ENCODE measurements around the gene CXCL17.
A peak's percentile ranks its signal among the peaks of the same experiment; 100 is the strongest.

Gene CXCL17

DNA sequence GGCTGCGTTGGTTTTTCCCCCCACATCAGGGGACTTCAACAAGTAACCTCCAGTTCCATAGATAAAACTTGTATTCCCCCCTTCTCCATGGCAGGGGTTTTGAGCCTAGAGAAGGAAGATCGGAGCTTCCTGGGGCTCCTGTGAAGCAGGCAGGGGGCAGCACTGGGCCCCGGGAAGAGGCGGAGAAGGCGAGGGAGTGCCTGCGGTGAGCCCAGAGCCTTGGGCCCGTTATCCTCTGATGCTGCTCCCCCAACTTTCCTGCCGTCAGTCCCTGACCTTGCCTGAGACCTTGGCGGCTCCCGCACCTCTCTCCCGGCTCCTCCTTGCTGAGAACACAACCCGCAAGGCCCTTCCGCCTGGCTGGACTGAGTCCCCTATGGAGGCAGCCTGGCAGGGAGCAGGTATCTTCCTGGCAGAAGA, 18.0 kb downstream of the CXCL17 start:
- Histone ChIP-seq H3K4me3 (no peak overlapping the region), H3K9ac (no peak overlapping the region), H3K4me1 (peaks cover 29 to 52% (median 42%) of the 10 kb centered on the region in 10 experiments), H3K27ac (no peak overlapping the region), H3K9me3 (replicated peaks in 1 of 11) (0 out of 22 replicates have a peak, but pooled peaks cover 0 to 4% (median 0%) of the 10 kb centered on the region in 11 experiments), H4K20me1 (peaks cover 0 to 23% (median 16%) of the 10 kb centered on the region in 11 experiments; a peak in 12 of 22 replicates), H3K27me3 (no peaks in the 10 kb centered on the region), H3K4me2 (peak overlapping the region in 4 of 11 experiments; percentile 83 to 99 (median 96); a peak in 1 of 22 replicates), H3K36me3 (no peaks in the 10 kb centered on the region)
- TF ChIP-seq Cebpa-rat (IDR thresholded peaks at IDR 0.05): no peak

DNA sequence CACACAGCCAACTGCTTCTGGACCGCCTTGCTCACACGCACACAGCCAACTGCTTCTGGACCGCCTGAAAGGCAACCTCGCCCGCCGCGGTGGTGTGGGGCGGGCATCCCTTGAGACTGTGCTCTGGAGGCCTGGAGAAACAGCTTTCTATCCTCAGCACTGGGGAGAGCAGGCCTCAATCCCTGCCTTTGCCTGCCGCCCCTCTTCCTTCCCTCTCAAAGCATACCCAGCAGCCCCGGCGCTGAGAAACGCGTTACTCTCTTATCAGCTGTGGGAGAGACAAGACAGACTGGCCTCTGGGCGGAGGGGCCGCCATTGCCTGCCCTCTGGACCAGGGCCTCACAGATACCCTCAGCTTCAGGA, 18.4 kb downstream of the CXCL17 start:
- H3K36me3 ChIP-seq: no peaks in the 10 kb centered on the region
- H3K27ac ChIP-seq: peak overlapping the region in 4 of 11 experiments; percentile 75 to 88 (median 80); a peak in 3 of 22 replicates
- H3K4me1 ChIP-seq: peaks cover 29 to 56% (median 46%) of the 10 kb centered on the region in 10 experiments
- H3K4me2 ChIP-seq: peak overlapping the region; percentile 83 to 99 (median 96)
- H3K9ac ChIP-seq: peak overlapping the region in 1 of 11 experiments; percentile 83; a peak in 2 of 22 replicates
- peak overlapping the region in 6 of 10 experiments; percentile 67 to 80 (median 76); a peak in 8 of 20 replicates for H3K4me3 ChIP-seq
- H4K20me1 ChIP-seq: peaks cover 0 to 24% (median 16%) of the 10 kb centered on the region in 11 experiments; a peak in 12 of 22 replicates
- 0 out of 22 replicates have a peak, but pooled peaks cover 0 to 4% (median 0%) of the 10 kb centered on the region in 11 experiments for H3K9me3 ChIP-seq (replicated peaks in 1 of 11)
- TF ChIP-seq Cebpa-rat (IDR thresholded peaks at IDR 0.05): no peak
- no peaks in the 10 kb centered on the region for H3K27me3 ChIP-seq

DNA sequence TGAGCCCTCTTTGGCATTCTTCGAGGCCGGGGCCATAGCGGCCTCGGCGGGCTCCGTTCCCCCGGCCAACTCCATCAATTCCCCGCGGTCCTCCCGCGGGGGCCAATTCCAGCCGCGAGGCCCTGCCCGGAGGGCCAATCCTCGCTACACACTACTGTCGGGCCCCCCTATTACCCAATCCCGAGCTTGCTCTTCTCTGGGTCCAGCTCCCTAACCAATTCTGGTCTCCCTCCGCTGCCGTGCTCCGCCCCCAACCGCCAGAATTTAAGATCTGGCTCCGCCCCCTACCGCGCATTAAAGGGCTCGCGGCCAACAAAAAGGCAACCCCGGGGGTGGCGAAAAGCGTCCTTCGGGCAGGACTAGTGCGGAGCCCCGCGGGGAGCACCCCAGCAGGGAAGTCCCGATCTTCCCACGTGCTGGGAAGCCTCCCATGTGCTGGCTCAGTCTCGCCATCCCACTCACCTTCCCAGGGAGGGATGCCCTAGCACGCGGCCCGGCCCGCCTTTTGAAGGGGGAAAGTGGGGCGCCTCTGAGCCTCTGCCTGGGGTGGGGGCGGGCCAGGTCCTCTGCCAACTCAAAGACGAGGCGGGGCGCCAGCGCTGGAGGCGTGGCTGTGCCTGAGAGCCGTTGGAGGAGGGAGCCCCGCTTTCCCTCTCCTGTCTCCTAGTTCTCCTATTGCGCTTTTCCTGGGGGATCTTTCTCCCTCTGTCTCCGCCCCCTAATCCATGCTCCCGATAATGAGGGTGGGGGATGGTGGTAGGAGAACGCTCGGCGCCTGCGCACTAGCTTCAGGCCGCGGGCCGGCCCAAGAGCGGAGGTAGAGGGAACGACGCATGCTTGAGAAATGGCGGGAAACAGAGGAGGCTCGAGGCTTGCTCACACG, 19.0 kb downstream of the CXCL17 start:
- Histone ChIP-seq H4K20me1 (peaks cover 0 to 29% (median 16%) of the 10 kb centered on the region in 11 experiments; a peak in 12 of 22 replicates), H3K27ac (peak overlapping the region in 10 of 11 experiments; percentile 20 to 88 (median 77); a peak in 18 of 22 replicates), H3K9me3 (replicated peaks in 1 of 11) (0 out of 22 replicates have a peak, but pooled peaks cover 0 to 4% (median 0%) of the 10 kb centered on the region in 11 experiments), H3K4me1 (peaks cover 29 to 59% (median 49%) of the 10 kb centered on the region in 10 experiments), H3K9ac (peak overlapping the region; percentile 58 to 86 (median 80); a peak in 21 of 22 replicates), H3K4me3 (peak overlapping the region; percentile 64 to 87 (median 78)), H3K4me2 (peak overlapping the region; percentile 83 to 99 (median 96)), H3K36me3 (peaks cover 0 to 2% (median 0%) of the 10 kb centered on the region in 11 experiments; a peak in 2 of 22 replicates), H3K27me3 (no peaks in the 10 kb centered on the region)
- peak in 2 of 11 experiments; percentile 24 to 29; a peak in 1 of 22 replicates for TF ChIP-seq Cebpa-rat (IDR thresholded peaks at IDR 0.05)

DNA sequence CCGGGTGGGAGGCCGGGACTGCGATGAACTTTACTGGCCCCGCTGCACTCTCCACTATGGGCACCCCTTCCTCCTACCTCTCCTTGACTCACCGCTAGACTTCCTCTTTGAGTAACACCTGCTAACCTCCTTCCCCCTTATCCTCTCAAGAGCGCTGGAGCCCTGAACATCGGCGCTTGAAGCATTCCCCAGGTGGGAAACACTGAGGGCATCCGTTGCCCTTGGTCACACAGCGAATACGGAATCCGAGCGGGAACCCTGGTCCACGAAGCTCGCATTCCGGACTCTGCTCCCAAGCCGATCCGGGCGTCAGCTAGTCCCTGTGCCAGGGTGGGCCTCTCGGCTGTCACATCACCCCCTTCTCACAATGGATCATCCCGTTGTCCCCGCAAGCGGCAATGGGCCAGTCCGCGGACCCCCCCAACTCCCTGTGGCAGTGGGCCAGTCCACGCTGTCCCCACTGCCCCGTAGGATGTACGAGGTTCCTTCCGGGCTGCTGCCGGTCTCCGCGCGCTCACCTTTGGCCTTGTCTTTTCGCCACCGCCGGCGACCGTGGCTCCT, 19.8 kb downstream of the CXCL17 start:
- peak overlapping the region in 10 of 11 experiments; percentile 20 to 88 (median 77); a peak in 18 of 22 replicates for H3K27ac ChIP-seq

DNA sequence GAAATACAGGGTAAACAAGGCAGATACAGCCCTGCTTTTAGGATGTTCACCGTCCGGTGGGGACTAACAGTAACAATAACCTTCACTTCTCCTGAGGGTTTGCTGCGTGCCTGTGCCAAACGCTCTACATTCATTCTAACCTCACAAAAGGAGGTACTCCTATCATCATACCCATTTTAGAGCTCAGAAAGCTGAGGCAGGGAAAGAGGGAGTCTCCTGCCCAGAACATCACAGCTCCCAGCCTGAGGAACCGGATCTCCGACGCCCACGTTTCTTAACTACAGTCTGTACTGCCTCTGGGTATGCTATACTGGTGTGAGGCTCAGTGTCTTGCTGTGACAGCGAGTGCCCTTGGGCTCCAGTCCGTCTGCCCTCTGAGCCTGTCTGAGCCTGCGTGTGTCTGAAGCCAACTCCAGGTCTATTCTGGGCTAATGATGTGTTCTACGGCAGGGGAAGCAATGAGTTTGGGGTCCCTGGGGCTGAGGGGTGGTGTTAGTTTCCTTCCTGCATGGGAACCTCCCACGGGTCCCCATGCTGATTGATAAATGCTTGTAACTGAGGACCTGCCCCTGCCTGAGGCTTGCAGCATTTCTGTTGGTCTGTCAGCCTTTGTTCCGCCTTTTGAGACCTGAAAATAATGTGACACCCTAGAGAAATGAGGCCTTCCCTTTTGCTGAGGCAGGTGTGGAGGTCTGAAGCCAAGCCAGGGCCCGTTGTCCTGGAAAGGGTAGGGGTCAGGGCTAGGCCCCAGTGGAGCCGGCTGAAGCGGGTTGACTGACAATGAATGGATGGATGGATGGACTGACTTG, 20.4 kb downstream of the CXCL17 start:
- Histone ChIP-seq H3K4me1 (peaks cover 29 to 59% (median 49%) of the 10 kb centered on the region in 10 experiments), H3K27me3 (no peaks in the 10 kb centered on the region), H3K4me3 (peak overlapping the region; percentile 64 to 87 (median 78)), H3K9ac (peak overlapping the region; percentile 58 to 86 (median 80); a peak in 21 of 22 replicates), H3K27ac (peak overlapping the region in 9 of 11 experiments; percentile 50 to 88 (median 79); a peak in 17 of 22 replicates), H3K36me3 (peaks cover 0 to 15% (median 9%) of the 10 kb centered on the region in 11 experiments; a peak in 9 of 22 replicates), H3K9me3 (replicated peaks in 1 of 11) (0 out of 22 replicates have a peak, but pooled peaks cover 0 to 4% (median 0%) of the 10 kb centered on the region in 11 experiments), H3K4me2 (peak overlapping the region; percentile 83 to 99 (median 96)), H4K20me1 (peaks cover 0 to 29% (median 16%) of the 10 kb centered on the region in 11 experiments; a peak in 12 of 22 replicates)
- no peak for TF ChIP-seq Cebpa-rat (IDR thresholded peaks at IDR 0.05)

More for the DNA sequence above, 19.8 kb downstream of the CXCL17 start:
- H3K27me3 ChIP-seq: no peaks in the 10 kb centered on the region
- no peak for TF ChIP-seq Cebpa-rat (IDR thresholded peaks at IDR 0.05)
- H3K4me2 ChIP-seq: peak overlapping the region; percentile 83 to 99 (median 96)
- peaks cover 29 to 59% (median 49%) of the 10 kb centered on the region in 10 experiments for H3K4me1 ChIP-seq
- H4K20me1 ChIP-seq: peaks cover 0 to 29% (median 16%) of the 10 kb centered on the region in 11 experiments; a peak in 12 of 22 replicates
- H3K36me3 ChIP-seq: peaks cover 0 to 9% (median 5%) of the 10 kb centered on the region in 11 experiments; a peak in 7 of 22 replicates
- H3K9ac ChIP-seq: peak overlapping the region; percentile 58 to 86 (median 80); a peak in 21 of 22 replicates
- peak overlapping the region; percentile 64 to 87 (median 78) for H3K4me3 ChIP-seq
- H3K9me3 ChIP-seq (replicated peaks in 1 of 11): 0 out of 22 replicates have a peak, but pooled peaks cover 0 to 4% (median 0%) of the 10 kb centered on the region in 11 experiments

DNA sequence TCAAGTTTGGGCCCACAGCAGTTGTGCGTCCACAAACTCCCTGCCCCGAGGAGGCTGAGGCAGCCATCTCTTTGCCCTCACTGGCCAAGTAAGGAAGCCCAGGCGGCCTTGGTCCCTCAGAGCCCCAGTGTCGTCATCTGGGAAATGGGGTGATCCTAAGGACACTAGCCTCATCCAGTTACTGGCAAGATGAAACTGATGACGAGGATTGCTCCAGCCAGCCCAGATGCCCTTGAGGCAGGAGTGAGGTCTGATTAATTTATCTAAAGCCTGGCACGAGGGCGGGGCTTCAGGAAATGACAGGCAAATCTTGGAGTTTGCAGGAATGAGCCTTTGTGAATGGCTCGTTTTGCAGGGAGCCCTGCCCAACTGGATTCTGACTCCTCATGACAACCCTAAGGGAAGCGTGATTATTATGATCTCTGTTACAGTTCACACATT, 21.1 kb downstream of the CXCL17 start:
- peaks cover 0 to 29% (median 16%) of the 10 kb centered on the region in 11 experiments; a peak in 12 of 22 replicates for H4K20me1 ChIP-seq
- TF ChIP-seq Cebpa-rat (IDR thresholded peaks at IDR 0.05): no peak
- peak overlapping the region in 5 of 11 experiments; percentile 79 to 88 (median 82); a peak in 9 of 22 replicates for H3K27ac ChIP-seq
- peaks cover 0 to 19% (median 9%) of the 10 kb centered on the region in 11 experiments; a peak in 9 of 22 replicates for H3K36me3 ChIP-seq
- H3K9me3 ChIP-seq (replicated peaks in 1 of 11): 0 out of 22 replicates have a peak, but pooled peaks cover 0 to 4% (median 0%) of the 10 kb centered on the region in 11 experiments
- H3K4me1 ChIP-seq: peaks cover 29 to 52% (median 48%) of the 10 kb centered on the region in 10 experiments
- H3K4me2 ChIP-seq: peak overlapping the region; percentile 83 to 99 (median 96)
- H3K9ac ChIP-seq: peak overlapping the region in 7 of 11 experiments; percentile 78 to 86 (median 84); a peak in 12 of 22 replicates
- peak overlapping the region in 3 of 10 experiments; percentile 74 to 85 (median 78); a peak in 4 of 20 replicates for H3K4me3 ChIP-seq
- H3K27me3 ChIP-seq: no peaks in the 10 kb centered on the region

DNA sequence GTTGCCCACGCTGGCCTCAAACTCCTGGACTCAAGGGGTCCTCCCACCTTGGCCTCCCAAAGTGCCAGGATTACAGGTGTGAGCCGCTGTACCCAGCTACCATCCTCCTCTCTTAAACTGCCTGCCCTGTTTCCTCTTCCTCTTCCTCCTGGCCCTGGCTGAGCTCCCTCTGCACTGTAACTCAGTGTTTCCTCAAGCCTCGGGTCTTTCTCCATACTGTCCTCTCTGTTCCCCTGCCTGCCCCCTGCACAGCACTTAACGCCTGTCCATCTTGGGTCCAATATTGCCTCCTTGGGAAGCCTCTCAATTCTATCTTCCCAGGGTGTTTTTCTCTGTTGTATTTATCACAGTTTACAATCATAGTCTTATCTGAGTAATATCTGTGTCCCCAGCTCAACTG, 21.6 kb downstream of the CXCL17 start:
- Histone ChIP-seq H3K4me1 (peaks cover 29 to 50% (median 48%) of the 10 kb centered on the region in 10 experiments), H3K27me3 (no peaks in the 10 kb centered on the region), H3K9me3 (replicated peaks in 1 of 11) (0 out of 22 replicates have a peak, but pooled peaks cover 0 to 4% (median 0%) of the 10 kb centered on the region in 11 experiments), H4K20me1 (peaks cover 0 to 29% (median 16%) of the 10 kb centered on the region in 11 experiments; a peak in 12 of 22 replicates), H3K27ac (peak overlapping the region in 5 of 11 experiments; percentile 11 to 88 (median 82); a peak in 7 of 22 replicates), H3K36me3 (peaks cover 0 to 19% (median 9%) of the 10 kb centered on the region in 11 experiments; a peak in 9 of 22 replicates), H3K4me2 (peak overlapping the region; percentile 83 to 99 (median 96)), H3K9ac (peak overlapping the region in 6 of 11 experiments; percentile 19 to 86 (median 84); a peak in 10 of 22 replicates), H3K4me3 (no peak overlapping the region)
- no peak for TF ChIP-seq Cebpa-rat (IDR thresholded peaks at IDR 0.05)

Data from BLaER1 treated with 17β-estradiol and CSF1 and Interleukin-3, amounts not matched to agents 10 nM and 100 nM (cell line).